ENCODE results near the gene SPG7.

DNA sequence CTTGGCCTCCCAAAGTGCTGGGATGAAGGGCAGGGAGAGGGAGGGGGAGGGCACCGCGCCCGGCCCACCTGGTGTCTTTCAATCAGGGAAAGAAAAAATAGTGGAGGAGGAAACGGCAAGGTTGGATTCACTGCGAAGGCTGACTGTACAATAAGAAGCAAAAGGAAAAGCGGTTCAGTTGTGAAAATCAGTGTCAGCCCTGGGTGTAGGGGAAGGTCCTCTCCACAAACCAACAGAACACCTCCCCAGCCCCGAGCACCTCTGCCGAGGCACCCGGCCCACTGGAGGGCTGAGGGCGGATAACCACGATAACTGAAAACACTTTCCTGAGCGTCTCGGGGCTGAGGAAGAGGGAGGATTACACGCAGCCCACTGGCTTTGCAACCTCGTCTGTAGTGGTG is 1.4 kb upstream of the SPG7 start:
- TF ChIP-seq, protein P1, sequence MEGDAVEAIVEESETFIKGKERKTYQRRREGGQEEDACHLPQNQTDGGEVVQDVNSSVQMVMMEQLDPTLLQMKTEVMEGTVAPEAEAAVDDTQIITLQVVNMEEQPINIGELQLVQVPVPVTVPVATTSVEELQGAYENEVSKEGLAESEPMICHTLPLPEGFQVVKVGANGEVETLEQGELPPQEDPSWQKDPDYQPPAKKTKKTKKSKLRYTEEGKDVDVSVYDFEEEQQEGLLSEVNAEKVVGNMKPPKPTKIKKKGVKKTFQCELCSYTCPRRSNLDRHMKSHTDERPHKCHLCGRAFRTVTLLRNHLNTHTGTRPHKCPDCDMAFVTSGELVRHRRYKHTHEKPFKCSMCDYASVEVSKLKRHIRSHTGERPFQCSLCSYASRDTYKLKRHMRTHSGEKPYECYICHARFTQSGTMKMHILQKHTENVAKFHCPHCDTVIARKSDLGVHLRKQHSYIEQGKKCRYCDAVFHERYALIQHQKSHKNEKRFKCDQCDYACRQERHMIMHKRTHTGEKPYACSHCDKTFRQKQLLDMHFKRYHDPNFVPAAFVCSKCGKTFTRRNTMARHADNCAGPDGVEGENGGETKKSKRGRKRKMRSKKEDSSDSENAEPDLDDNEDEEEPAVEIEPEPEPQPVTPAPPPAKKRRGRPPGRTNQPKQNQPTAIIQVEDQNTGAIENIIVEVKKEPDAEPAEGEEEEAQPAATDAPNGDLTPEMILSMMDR (IDR thresholded peaks at IDR 0.05), result no peak
- TF ChIP-seq POLR2AphosphoS5 (IDR thresholded peaks at IDR 0.05), result no peak
